ELR (cell line): ENCODE measurements around the gene SLC13A1.

Experiments
- DNase-seq: peaks from one replicate; pipeline ENCODE4 v3.0.0-alpha.2; 2015; ENCODE audit warnings: low read depth

The SLC13A1 gene

DNA sequence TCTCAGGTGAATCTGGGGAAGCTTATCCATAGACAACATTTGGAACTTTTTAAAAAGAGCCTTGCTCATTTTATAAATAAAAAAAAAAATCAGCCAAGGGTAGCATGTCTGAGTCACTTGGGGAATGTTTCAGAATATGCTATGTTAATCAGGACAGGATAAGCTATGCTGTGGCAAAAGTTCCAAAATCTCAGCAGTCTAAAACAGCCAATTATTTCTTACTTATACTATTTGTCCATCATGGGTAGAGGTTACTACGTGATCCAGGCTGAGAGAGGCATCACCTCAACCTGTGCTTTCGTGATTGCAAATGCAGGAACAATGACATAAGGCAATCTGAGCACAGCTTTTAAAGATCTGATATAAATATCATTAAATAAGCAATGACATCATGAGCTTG, 6.5 kb downstream of the SLC13A1 start:
- no peak for DNase-seq

DNA sequence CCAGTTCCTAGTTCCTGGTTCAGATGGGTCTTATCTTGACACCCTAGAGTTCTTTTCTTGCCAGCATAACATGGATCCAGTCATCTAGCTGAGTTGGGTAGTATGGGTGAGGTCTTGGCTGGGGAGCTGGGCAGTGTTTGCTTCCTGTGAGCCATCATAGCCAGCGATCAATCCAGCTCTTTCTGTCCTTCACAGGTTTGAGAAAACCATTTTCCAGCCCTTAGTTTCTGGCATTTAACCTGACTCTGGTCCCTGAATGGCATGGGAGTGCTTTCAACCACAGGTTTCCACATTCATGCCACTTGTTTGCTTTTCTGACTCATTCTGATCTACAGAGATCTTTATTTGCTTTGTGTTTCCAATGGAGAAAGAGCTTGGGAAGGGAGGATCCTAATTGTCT, 8.6 kb downstream of the SLC13A1 start:
- DNase-seq = no peak

GRCh38 chr7:123190109-123190831, 9.5 kb downstream of the SLC13A1 start:
- DNase-seq = no peak

GRCh38 chr7:123185756-123186155, 14.0 kb downstream of the SLC13A1 start:
- DNase-seq = no peak

GRCh38 chr7:123184271-123184670, 15.5 kb downstream of the SLC13A1 start:
- DNase-seq = no peak

DNA sequence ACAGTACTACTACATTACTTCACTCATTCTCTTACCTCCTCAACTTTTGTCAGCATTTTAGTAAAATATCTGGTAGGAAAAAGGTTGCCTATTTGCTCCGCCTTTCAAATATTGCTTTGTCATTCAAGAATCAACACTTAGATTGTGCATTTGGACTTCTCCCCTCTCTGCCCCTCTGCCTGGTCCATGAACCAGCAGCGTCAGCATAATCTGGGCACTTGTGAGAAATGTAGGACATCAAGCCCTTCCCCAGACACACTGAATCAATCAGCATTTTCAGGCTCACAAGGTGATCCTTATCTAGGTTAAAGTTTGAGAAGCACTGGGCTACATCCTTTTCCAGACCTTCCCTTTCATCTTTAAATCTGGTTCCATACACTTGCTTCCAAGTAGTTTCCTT, 16.3 kb downstream of the SLC13A1 start:
- DNase-seq = no peak

DNA sequence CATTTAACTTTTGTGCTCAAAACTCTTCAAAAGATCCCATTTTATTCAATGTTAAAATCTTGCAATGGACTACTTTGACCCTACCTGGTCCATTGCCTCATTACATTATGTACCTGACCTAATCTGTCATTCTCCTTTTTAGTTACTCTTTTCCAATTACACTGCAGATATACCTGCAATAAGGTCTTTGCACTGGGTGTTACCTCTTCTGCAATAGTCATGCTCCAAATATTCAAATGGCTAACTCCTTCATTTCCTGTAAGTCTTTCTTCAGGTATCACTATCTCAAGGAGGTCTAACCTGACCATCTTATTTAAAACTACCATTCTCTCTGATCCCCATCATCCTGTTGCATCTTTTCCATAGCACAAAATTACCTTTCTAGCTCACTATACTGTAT, 22.3 kb downstream of the SLC13A1 start:
- DNase-seq = no peak

- no peak for DNase-seq
These were observed 29.2 kb downstream of the SLC13A1 start for GRCh38 chr7:123170333-123171246.

- DNase-seq = no peak
These were observed 30.7 kb downstream of the SLC13A1 start for GRCh38 chr7:123169065-123169464.

- no peak for DNase-seq
These were observed 42.2 kb downstream of the SLC13A1 start for GRCh38 chr7:123157606-123158005.

GRCh38 chr7:123155571-123155970, 44.2 kb downstream of the SLC13A1 start:
- DNase-seq = no peak

- peak; percentile 58 for DNase-seq
These were observed 45.4 kb downstream of the SLC13A1 start for GRCh38 chr7:123154231-123154860.

DNA sequence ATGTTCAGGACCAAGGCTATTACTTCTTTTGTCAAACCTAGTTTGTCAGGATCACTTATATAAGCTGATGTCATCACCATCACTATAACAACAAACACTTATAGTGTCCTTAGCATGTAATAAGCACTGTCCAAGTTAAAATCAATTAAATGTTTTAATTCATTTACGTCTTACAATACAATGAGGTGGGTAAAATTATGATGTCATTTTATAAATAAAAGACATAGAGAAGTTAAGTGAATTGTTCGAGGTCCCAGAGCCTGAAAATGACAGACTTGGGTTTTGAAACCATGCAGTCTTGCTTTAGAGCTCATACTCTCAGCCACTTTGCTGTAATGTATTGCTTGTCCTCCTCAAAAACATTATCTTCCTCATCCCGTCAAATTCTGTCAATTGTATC, 48.3 kb downstream of the SLC13A1 start:
- no peak for DNase-seq

DNA sequence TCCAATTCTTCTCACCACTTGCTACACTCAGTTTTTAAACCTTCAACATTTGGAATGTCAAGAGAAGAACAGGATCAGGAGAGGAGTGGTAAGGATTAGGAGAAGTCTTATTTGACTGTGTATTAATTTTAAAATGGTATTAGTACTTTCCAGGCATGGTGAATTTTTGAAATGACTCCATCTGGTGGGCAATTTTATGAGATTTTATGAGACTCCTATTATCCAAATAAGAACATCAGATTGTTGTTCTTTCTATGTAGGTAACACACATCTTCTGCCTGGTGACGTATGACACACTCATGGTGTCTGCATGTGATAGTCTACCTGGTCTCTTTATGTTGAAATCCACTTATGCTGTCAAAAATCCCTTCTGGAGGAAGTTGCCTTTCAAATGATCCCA, 51.0 kb downstream of the SLC13A1 start:
- DNase-seq = no peak

DNA sequence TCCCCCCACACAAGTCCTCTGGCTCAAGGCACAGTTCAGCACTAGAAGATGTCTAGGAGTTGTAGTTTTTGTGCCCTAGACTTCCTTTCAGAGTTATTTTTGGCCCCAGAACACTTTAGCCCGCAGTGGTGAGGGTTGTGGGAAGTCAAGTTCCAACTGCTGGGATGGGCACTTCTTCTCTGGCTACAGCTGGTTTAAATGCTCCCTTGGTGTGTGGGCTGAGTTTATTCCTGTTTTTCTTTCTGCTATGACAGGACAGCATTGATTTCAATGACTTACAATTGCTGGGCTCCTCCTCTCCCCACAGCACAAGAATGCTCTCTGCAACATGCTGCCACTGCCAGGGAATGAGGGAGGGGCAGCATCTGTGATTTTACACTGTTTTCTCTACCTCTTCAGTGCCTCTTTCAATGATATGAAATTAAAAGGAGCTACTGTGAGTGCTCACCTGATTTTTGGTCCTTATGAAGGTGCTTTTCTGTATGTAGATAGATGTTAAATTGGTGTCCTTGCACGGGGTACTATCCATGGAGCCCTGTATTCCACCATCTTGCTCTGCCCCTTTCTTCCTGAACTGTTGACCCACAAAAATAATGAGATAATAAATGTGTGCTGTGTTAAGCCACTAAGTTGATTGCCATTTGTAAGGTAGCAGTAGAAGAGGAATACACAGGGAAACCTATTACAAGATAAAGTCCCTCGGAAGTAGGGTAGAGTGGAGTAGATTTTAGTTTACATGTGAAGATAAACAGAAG, 56.3 kb downstream of the SLC13A1 start:
- no peak for DNase-seq

GRCh38 chr7:123140561-123140960, 59.2 kb downstream of the SLC13A1 start:
- DNase-seq = no peak

DNA sequence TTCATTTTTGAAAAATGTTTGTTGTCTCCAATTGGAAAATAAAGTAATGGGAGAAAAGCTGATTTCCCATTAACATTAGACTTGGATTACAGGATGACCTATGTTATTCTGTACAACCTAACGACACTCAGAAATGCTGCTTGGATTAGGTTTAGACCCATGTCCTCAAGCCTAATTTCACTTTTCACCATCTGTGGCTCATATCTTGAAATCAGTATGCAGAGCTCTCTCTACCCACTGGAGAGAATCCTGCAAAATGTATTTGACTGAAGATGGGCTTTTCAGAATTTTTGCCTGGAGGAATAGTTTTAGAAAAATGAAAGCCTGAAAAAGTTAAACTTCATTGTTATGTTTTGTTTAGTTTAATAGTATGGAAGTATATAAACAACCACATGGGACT, 63.8 kb downstream of the SLC13A1 start:
- DNase-seq = no peak

GRCh38 chr7:123133924-123134323, 65.8 kb downstream of the SLC13A1 start:
- no peak for DNase-seq

DNA sequence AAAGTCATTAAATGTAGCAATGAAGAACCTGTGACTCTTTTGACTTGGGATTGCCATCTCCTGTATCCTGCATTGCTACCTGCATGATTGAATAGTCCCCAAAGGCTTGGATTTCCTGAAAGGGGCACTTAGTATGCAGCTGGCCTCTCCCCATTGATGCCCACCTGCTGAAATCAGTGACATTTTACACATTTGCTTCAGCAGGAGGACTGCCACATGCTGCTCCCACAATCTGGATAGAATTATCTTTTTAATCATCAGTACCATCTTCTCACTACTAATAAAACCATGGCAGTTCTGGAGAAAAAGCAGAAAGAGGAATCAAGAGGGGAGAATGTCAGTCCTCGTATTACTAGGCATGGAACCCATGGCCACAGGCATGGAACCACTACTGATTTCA, 67.8 kb downstream of the SLC13A1 start:
- DNase-seq = no peak

- DNase-seq = no peak
These were observed 68.2 kb downstream of the SLC13A1 start for GRCh38 chr7:123131556-123131955.

- DNase-seq = no peak
These were observed 68.6 kb downstream of the SLC13A1 start for GRCh38 chr7:123131140-123131539.

DNA sequence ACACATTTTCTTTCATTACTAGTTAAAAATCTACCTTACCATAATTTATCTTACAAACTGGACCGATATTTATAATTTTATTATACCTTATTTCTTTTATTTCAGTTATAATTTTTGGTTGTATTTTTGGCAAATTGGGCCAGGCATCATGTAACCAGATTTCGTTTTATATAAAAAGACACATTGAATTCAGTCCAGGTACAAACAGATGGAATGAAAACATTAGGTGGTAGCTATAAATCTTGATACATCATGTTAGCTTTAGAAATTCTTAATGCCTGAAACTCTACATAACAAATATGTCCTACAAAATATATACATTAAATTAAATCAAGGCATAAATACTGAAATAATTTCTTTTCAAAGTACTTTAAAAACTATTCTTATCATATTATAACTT, 73.1 kb downstream of the SLC13A1 start:
- no peak for DNase-seq
